Calu3 (cell line): Measurements from ENCODE around the gene BEX2. TPM values are rescaled to one million over a fixed set of nuclear protein-coding genes. Genes with fewer than 3 reads are reported as not detected.

Experiments
- BruUV-seq: library from RNA; stranded (reverse); fragments of 400-500 nt; replicated peaks from 2 replicates; lab custom pipeline; 2021; lab: Mats Ljungman, UMichigan
- CTCF ChIA-PET: fragments of 300-600 bp; sonication (Branson Sonifier 250); formaldehyde crosslinking; loops from one replicate; lab custom pipeline; 2022; ENCODE audit warnings: antibody characterized with exemption; lab: Charles Lee
- DNase-seq: peaks from one replicate; pipeline ENCODE4 v3.0.0; 2022
- H3K27ac Mint-ChIP-seq: one replicate; pipeline ENCODE4 v1.8.0; 2022; ENCODE audit warnings: mixed read lengths; ENCODE audit not compliant: unreplicated experiment
- H3K27me3 Mint-ChIP-seq: one replicate; pipeline ENCODE4 v1.8.0; 2022; ENCODE audit warnings: mixed read lengths; ENCODE audit not compliant: unreplicated experiment
- H3K36me3 Mint-ChIP-seq: one replicate; pipeline ENCODE4 v1.8.0; 2022; ENCODE audit warnings: mild to moderate bottlenecking, moderate library complexity, mixed read lengths; ENCODE audit not compliant: insufficient read depth, unreplicated experiment
- H3K4me1 Mint-ChIP-seq: one replicate; pipeline ENCODE4 v1.8.0; 2022; ENCODE audit warnings: mild to moderate bottlenecking, low read depth, mixed read lengths; ENCODE audit not compliant: unreplicated experiment
- H3K4me3 Mint-ChIP-seq: one replicate; pipeline ENCODE4 v1.8.0; 2022; ENCODE audit warnings: mild to moderate bottlenecking, low read depth, moderate library complexity, mixed read lengths; ENCODE audit not compliant: unreplicated experiment
- H3K9me3 Mint-ChIP-seq: one replicate; pipeline ENCODE4 v1.8.0; 2022; ENCODE audit warnings: low read depth, mixed read lengths; ENCODE audit not compliant: unreplicated experiment
- intact Hi-C: fragments of 100-400 bp; cut with micrococcal nuclease; formaldehyde crosslinking; loops from one replicate; pipeline ENCODE4 v1.10.0; 2022; ENCODE audit not compliant: unreplicated experiment
- total RNA-seq: library from RNA; stranded (reverse); gene quantifications from 2 replicates; pipeline ENCODE4 v1.2.3, GENCODE V29; 2022
- TF ChIP-seq, protein P1 (sequence below): fragments of 200-600 bp; IDR thresholded peaks from one replicate; pipeline ENCODE4 v1.8.0; 2022; ENCODE audit warnings: antibody characterized with exemption; ENCODE audit not compliant: unreplicated experiment

BEX2 gene
- total RNA-seq, 1 experiment from 2014 or later = 4.0 TPM

DNA sequence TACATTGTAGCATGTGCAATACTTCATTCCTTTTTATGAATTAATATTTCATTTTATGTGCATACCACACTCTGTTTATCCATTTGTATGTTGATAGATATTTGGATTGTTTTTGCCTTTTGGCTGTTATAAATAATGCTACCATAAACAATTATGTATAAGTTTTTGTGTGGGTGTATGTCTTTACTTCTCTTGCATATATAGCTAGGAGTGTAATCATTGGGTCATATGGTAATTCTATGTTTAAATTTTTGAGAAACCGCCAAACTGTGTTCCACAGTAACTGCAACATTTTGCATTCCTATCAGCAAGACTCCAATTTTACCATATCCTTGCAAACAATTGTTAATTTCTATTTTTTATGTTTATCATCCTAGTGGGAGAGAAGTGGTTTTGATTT is 31.2 kb downstream of the BEX2 start:
- Mint-ChIP-seq H3K4me1 (no peaks in the 10 kb centered on the region), H3K9me3 (no peaks in the 10 kb centered on the region), H3K27ac (no peak overlapping the region), H3K36me3 (no peaks in the 10 kb centered on the region), H3K27me3 (peaks cover 65% of the 10 kb centered on the region), H3K4me3 (no peak overlapping the region)
- BruUV-seq = no TSS peak
- TF ChIP-seq, protein P1, sequence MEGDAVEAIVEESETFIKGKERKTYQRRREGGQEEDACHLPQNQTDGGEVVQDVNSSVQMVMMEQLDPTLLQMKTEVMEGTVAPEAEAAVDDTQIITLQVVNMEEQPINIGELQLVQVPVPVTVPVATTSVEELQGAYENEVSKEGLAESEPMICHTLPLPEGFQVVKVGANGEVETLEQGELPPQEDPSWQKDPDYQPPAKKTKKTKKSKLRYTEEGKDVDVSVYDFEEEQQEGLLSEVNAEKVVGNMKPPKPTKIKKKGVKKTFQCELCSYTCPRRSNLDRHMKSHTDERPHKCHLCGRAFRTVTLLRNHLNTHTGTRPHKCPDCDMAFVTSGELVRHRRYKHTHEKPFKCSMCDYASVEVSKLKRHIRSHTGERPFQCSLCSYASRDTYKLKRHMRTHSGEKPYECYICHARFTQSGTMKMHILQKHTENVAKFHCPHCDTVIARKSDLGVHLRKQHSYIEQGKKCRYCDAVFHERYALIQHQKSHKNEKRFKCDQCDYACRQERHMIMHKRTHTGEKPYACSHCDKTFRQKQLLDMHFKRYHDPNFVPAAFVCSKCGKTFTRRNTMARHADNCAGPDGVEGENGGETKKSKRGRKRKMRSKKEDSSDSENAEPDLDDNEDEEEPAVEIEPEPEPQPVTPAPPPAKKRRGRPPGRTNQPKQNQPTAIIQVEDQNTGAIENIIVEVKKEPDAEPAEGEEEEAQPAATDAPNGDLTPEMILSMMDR = no peak
- CTCF ChIA-PET = no interaction called here
- intact Hi-C loops = no loop called here
- no peak for DNase-seq

DNA sequence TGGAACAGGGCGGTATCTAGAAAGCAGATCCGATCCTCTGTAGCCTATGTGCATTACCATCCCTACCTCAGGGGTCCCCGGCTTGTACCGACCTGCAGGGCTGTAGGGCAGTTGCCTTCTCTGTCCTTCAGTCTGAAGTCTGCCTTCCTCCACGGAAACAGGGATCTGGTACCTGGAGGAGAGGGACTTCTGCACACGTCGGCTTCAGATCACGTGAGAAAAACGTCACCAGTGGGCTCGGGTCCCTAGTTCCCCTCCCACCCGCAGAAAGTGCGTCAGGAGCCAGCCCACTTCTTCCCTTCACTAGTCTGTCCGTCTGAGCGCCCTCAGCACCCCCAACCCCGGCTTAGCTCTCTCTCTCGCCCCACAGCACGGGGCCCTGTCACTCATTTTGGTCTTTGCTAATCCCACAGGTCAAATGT is 34.2 kb downstream of the BEX2 start, which contains the start of gene TCEAL5:
TCEAL5 (minus strand) TSS at position 170 of the 422 bp plus-strand sequence. CDS start 2,187 bp downstream, outside the sequence.
- peaks cover 74% of the 10 kb centered on the region for H3K27me3 Mint-ChIP-seq
- H3K9me3 Mint-ChIP-seq = no peaks in the 10 kb centered on the region
- H3K4me3 Mint-ChIP-seq = no peak within 1 kb of the TSS
- CTCF ChIA-PET = no interaction called here
- no peaks in the 10 kb centered on the region for H3K4me1 Mint-ChIP-seq
- no peak within 1 kb of the TSS for H3K27ac Mint-ChIP-seq
- intact Hi-C loops = no loop called here
- no peak for DNase-seq
- TF ChIP-seq, protein P1 = no peak
- BruUV-seq = no TSS peak
- no peaks in the 10 kb centered on the region for H3K36me3 Mint-ChIP-seq

DNA sequence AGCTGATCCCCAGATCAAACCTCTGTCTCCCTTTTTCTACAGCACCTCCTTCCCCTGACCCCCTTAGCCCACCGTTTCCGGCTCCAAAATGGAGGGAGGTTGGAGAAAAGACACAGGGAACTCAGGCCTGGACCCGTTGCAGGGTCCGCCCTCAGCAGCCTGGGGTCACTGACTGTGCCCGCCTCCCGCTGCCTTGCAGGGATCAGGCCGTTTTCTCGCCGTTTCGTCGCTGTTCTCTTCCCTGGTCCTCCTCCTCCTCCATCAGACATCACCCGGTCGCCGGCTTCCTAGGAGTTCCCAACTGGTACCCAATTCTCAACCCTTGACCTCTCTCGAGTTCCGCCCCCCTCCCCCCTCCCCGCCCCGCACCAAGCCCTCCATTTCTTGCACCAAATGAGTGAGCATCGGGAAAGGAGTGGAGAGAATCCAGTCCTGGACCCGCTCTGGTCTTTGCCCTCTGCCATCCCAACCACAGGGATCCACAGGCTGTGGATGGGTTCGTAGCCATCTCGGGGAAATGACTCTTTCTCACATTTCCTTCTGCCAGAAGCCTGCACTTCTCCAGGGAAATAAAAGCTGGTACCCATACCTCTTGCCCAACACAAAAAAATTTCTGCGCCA is 34.7 kb downstream of the BEX2 start:
- H3K4me3 Mint-ChIP-seq = no peak overlapping the region
- H3K4me1 Mint-ChIP-seq = no peaks in the 10 kb centered on the region
- TF ChIP-seq, protein P1 = no peak
- peaks cover 79% of the 10 kb centered on the region for H3K27me3 Mint-ChIP-seq
- no peaks in the 10 kb centered on the region for H3K9me3 Mint-ChIP-seq
- no peaks in the 10 kb centered on the region for H3K36me3 Mint-ChIP-seq
- DNase-seq = no peak
- no peak overlapping the region for H3K27ac Mint-ChIP-seq
- intact Hi-C loops = no loop called here
- BruUV-seq = no TSS peak
- CTCF ChIA-PET = no interaction called here

DNA sequence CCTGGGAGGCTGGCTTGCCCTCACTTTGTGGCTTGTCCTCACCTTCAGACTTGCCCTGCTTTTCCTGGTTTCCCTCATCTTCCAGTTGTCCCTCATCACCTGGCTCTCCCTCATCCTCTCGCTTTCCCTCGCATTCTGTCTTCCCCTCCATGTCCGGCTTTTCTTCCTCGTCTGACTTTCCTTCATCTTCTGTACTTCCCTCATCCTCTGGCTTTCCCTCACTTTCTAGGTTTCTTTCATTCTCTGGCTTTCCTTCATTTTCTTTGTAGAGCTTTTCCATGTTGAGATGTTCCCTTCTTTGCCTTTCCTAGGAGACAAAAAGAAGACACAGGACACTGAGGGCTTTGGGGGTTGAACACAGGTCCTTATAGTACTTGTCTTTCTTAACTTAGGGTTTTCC is 36.5 kb downstream of the BEX2 start:
- no peak overlapping the region for H3K4me3 Mint-ChIP-seq
- H3K4me1 Mint-ChIP-seq = no peaks in the 10 kb centered on the region
- BruUV-seq = no TSS peak
- intact Hi-C loops = no loop called here
- TF ChIP-seq, protein P1 = no peak
- no peaks in the 10 kb centered on the region for H3K9me3 Mint-ChIP-seq
- CTCF ChIA-PET = no interaction called here
- H3K27ac Mint-ChIP-seq = no peak overlapping the region
- no peak for DNase-seq
- peaks cover 88% of the 10 kb centered on the region for H3K27me3 Mint-ChIP-seq
- H3K36me3 Mint-ChIP-seq = no peaks in the 10 kb centered on the region

Other genes starting within 250 kb of the BEX2 start
- gene BEX1, start 246.8 kb downstream of the BEX2 start, total RNA-seq = 9.2 and 12.9 TPM in 2 replicates
- gene NXF3, start 217.8 kb downstream of the BEX2 start, total RNA-seq = 0.27 TPM in 1 of 2 replicates, not detected in the other
- not detected in 2 replicates for gene BEX4, start 95.9 kb downstream of the BEX2 start, total RNA-seq
- gene TCEAL8, start 55.8 kb downstream of the BEX2 start, total RNA-seq = not detected in 2 replicates
- gene TCEAL5, start 34.2 kb downstream of the BEX2 start, total RNA-seq = not detected in 2 replicates
- not detected in 2 replicates for gene TCEAL7, start 19.2 kb upstream of the BEX2 start, total RNA-seq
- 36.7 and 36.9 TPM in 2 replicates for gene TCEAL9, start 45.5 kb upstream of the BEX2 start, total RNA-seq
- 114 and 117 TPM in 2 replicates for gene BEX3, start 65.5 kb upstream of the BEX2 start, total RNA-seq
- gene RAB40A, start 208.5 kb upstream of the BEX2 start, total RNA-seq = 0.42 and 0.68 TPM in 2 replicates